HG03280 (cell line): ENCODE results near the gene FREM1.

ENCODE experiments used
- ATAC-seq: cut with Tn5 transposase; IDR thresholded peaks from one replicate; pipeline ENCODE4 v1.9.1; 2021; ENCODE audit warnings: mild to moderate bottlenecking, moderate library complexity; ENCODE audit not compliant: unreplicated experiment

FREM1 gene

DNA sequence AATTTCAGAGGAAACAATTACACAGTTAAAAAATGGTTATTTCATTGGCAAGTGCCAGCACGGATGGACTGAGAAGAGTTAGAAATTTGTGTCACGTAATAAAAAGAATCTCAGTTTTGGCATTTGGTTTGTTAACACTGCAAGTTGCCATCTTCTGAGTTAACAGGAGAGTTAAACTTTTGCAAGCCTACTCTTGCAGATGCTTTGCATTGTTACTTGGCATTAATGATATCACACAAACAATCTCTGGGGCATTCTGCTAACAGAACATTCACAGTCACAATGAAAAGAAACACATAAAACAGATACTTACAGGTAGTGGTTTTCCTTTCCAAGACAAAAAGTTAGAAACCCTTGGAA, 647 bp downstream of the FREM1 start:
- no peak for ATAC-seq

DNA sequence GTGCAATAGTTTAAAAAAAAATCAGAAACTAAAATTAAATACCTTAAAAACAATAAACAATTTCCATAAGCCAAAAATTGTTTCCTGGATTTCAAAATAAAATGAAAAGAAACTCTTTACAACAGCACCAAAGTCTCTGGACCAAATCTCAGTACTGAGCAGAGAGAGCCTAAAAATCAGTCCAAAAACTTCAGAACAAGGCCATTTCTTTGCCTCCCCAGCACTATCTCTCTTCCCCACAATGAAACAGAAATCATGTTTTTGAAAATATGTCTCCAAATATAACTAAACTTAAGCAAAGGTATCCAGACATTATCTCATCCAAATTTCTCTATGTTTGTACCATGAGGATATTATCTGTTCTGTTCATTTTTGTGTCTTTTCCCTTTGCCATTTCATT, 1.0 kb downstream of the FREM1 start:
- no peak for ATAC-seq

DNA sequence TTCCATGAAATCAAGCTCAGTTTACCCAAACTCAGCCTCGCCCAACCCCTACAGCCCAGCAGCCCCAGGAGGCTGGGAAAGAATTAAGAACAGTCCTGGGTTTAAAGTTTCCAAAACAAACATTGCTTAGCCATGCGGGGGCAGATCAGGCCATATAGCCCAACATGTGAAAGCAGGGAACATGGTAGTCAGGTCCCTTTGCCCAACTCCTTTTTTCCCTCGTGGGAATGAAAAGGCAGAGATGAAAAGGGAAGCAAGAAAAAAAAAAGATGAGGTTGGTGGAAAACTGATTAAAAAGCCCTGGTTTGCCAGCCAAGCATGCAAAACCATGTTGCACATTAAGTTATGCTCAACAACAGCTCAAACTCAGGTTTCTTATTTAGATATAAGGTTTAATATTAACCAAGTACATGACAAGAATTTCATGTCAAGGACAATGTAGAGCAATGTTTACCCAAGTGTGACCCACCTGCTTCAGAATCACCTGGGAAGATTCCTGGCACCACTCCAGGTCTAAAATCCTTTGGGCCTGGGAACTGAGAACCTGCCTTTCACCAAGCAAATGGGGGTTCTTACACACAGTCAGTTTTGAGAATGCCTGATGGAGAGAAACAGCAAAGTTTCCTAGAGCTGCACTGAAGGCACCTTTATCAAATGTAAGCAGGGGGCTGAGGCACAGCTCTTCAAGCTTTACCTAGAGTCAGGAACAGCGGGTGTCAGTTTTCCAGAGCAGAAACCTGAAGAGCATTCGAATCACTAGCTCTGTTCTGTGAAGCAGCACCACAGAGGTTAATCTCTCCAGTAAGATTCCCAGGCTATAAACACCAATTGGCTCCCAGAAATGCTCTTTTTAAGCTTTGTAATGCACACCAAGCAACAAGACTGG, 1.7 kb downstream of the FREM1 start:
- no peak for ATAC-seq

DNA sequence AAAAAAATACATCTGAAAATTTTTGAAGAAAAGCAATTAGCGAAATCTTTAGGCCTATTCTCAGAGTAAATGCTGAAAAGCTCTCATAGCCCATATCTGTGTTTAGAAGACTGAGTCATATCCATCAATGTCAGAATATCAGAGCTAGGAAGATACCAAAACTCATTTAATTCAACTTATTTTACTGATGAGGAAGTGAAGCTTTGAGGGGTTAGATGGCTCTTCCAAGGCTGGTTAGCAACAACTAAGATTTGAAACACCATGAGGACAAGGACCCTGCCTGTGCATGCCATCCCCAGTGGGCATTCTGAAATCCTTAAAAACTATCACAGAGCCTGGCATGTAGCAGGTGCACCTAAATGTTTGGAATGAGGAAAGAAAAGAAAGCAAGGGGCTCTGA, 2.5 kb downstream of the FREM1 start:
- ATAC-seq = no peak

DNA sequence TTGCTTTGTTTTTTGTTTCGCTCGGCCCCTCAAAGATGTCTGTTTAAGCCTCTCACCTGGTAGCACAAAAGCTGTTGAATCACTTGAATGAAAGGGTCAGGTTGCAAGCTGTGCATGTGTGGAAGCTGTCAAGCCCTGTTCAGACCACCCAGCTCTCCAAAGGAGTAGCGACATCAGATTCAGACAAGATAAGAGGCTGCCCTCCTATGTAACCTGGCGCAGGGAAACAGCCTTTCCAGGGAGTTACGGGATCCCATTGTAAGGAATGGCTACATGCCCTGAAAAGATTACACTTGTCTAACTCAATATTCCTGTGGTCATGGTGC, 2.9 kb downstream of the FREM1 start:
- no peak for ATAC-seq

DNA sequence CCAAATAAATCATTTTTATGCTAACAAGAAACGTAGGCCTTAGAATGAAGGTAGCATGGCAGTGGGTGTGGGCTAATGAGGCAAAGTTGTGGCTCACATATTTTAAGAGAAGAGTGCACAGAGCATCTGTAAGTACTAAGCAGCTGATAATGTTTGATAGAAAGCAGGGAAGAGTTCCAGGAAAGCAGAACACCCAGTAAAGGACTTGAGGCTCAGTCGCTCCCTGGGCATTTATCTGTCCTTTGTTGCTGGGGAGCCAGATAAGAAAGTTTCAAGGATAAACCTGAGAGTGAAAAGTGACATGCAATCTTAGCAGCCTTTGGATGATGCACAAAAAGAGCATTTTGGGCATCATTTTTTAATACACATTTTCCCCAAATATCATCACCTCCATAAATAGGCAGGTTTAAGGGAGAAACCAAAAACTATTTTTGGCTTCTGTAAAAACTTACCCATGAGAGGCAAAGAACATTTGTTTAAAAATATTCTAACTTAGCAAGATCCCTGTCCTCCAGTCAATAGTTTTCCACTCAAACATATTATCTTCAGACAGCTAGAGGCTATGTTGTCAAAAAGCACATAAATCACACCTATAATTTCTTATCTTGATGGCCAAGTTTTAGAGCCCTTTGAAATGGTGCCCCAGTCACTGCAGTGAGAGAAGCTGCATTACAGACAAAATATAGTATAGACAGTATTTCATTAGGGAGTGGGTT, 3.4 kb downstream of the FREM1 start:
- ATAC-seq = no peak

DNA sequence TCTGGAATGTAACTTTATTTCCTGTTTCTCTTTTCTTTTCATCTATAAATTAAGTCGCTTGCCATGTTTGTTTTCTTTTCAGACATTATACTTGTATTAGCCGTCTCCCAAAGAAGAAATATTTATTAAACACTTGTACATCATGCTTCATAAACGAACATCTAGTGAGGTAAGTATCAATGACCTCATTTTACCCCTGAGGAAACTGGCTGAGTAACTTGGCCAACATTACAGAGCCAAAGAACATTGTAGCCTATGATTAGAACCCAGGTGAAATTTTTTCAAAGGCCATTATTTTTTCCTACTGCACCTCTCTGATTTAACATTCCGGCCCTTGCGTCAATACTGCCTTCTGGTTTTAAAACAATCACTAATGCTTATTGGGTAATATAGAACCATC, 4.2 kb downstream of the FREM1 start:
- no peak for ATAC-seq

DNA sequence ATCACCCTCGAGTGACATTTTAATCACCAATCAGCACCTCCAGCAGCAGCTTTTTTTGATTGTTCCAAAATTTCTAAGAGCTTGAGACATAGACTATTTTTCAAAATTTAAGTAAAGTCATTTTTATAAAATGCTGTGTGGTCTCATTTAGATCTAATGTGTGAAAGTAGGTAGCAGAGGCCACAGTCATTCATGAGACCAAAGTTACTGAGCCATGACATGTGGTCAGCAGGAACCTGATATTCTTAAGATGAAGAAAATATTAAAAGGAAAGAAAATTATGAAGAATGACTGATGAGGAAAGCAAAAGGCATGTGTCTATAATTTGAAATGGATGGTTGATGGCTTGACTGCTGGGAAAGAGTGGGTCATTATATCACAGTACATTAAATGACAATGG, 7.2 kb downstream of the FREM1 start:
- ATAC-seq = no peak

DNA sequence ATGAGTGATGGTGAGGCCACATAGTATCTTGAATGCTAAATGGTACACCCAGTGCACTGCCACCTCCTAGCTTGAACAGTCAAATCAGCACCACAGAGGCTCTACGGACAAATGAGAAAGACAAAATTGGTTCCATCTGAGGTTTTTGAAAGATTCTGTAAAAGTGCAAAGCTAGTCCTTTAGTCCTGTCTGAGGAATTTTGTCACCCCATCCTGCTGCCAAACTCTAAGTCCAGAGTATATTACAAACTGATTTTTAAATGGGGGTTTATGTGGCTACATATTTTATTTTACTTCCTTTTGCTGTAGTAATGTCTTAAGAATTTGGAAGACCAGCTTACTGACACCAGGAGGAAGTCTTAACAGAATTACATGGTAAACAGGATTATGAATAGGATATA, 7.7 kb downstream of the FREM1 start:
- no peak for ATAC-seq

DNA sequence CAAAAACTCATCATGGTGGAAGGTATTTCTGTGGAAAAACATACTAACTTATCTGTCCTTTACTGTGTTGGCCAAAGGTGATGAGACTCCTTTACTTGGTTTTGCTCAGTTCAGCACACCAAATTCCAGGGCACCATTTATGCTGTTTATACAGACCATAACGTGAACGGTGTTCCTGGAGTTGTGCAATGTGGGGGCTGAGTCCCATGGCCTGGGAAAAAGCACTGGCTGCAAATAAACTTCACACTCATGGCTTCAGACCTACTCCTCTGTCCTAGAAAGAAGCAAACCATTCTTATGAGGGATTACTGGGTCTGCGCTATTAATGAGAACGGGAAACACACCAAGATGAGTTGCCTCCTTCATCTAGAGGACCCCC, 10.4 kb downstream of the FREM1 start:
- ATAC-seq = no peak

DNA sequence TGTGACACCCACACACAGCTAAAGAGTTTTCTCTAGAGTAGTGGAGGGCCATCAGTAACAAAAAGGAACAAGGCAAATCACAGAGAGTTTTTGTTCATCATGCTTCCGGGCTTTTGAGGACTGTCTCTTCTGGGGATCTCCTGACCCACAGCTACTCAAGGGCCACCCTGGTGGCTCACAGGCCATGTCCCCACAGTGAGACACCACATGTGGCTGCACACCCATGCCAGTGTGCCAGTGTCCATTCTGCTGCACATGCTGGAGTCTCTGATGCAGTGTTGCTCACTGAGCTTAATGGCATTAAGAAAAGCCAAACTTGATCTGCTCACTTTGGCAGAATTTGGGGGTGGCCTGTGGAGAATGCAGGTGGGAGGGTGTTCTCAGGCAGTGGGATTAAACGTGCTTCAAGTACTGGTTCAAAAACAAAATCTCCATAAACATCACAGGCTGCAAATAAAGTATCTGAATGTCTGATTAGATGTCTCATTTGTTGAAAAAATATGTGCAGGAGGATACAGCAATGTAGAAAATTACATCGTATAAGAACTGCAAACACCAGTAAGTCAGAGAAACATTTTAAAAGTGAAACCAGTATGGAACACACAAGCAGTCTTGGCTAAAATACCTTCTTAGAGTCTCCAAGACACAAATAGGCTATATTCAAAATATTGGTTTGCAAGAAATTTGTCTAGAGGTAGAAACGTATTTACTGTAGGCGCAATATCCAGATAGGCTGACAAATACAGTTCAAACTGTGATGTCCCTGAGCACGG, 11.0 kb downstream of the FREM1 start:
- ATAC-seq = no peak

DNA sequence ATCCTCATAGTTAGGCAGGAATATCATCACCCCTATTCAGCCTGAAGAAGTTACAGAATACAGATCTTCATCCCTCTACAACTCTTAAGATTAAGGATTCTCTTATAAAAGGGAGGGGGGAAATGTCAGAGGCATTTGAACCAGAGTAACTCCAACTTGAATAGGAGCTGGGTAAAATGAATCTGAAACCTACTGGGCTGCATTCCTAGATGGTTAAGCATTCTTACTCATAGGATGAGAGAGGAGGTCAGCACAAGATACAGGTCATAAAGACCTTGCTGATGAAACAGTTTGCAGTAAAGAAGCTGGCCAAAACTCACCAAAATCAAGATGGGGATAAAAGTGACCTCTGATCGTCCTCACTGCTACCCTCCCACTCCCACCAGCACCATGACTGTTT, 14.4 kb downstream of the FREM1 start:
- no peak for ATAC-seq

DNA sequence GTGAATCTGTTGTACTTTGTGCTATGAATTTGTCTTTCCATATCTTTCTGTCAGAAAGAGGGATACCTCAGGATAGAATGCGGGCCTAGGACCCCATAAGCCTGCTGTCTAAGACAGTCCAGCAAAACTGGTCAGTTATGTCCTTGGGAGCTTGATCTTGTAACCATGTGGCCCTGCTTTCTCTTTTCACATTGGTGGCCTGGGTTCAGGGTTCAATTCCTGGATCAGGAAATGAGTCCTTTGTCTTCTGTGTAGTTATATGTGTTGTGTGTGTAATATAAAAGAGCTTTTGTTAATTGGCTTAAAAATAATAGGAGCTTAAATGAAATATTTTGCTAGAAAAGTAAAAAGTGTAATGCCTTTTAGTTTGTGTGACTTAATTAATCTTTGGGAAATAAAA, 16.9 kb downstream of the FREM1 start:
- no peak for ATAC-seq

DNA sequence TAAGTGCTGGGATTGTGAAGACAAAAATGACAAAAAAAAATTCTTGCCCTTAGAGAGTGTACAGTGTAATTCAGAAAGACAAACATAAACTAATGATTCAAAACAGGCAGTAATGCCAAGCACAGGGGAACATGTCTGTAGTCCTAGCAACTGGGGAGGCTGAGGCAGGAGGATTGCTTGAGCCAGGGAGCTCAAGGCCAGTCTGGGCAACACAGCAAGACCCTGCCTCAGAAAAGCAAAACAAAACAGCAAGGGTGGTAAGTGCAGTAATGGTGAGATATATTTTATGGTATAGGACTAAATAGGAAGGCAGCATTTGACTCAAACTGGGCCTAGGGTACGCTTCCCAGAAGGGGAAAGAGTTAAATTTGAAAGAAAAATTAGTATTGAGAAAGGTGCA, 18.9 kb downstream of the FREM1 start:
- no peak for ATAC-seq

DNA sequence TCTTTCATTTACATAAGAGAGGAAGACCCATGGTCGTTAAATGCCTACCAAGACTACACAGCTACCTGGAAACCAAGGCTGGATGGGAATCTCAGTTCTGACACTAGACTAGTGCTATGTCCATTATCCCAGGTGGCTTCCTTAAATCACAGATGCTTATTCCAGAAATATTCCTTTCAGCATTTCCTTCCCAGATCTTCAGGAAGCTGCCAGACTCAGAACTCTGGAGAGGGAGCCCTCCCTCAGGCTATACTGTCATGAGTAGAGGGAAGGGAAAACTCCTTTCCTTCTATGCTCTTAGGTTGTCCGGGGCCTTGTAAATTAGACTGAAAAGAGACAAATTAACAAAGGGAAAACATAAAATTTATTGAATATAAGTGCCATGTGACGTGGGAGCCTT, 20.8 kb downstream of the FREM1 start:
- no peak for ATAC-seq

DNA sequence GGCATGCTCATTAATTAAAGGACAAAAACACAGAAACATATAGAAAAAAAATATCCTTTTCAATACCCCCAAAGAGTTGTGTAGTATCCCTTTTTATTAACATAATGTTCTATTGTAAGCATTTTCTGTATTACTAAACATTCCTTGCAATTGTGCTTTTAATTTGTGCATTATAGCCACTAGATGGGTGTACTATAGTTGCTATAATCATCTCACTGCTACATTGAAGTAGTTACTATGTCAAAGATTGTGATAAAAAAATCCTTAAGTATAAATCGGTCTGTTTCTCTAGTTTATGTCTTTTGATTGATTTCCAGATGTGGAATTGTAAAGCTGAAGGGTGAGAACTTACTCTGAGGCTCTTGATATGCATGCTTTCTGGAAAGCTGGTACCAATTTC, 21.4 kb downstream of the FREM1 start:
- ATAC-seq = no peak

DNA sequence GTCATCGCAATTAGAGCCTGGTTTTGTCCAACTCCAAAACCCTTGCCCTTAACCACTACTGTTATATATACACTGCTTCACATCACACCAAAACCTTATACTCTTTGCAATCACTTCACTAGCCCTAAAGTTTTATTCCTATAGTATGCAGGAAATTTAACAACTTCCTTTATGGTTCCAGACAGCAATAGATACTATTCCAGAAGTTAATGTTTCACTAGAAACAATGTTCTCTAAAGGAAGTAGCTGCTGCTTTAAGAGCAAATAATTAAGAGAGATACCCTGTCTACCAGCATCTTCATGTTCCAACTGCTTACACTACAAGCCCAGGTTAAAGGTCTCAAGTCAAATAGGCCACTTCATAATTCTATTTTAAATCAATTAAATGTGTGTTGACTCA, 22.0 kb downstream of the FREM1 start:
- ATAC-seq = no peak

DNA sequence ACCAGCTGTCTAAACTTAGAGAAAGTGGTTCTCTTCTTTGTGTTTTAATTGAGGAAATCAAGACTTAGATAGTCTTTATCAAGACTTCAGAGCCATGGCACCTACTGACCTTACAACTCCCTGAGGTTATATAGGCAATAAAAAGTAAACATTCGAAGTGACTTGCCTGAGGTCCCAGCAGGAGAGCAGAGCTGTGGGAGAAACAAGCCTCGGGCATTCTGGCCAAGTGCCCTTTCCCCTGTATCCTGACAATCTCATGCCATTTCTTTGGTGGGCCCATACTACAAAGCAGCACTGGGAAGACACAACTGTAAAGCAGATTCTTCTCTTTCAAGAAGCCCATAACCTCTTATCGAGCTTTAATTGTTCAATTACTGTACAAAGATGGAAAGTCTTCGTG, 23.1 kb downstream of the FREM1 start:
- no peak for ATAC-seq

DNA sequence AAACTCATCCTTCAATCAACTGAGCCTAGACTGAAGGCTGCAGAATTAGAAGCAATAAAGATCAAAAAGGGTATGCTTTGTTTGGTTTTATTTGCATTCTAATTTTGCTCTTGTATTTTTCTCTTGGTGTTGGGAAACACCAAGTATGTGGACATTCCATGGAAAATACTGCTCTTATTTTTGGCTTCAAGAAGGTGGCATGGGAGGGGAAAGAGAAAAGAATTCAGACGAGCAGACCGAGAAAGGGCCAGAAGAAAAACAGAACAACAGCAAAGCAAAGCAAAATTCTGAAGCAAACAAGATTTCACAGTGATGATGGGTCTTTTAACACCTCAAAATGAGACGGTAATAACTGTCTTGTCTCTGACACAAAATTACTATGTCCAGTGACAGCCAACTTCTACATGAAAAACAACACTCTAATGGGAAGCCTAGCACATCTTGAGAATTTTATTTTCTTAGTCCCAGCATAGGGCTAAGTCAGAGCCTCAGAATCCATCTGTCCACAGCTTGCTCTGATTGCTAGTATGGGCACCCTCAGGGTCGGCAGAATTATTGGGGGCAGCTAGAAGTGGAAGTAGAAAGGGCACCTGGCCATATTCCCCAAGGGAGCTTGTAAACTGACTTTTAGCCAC, 26.8 kb downstream of the FREM1 start:
- ATAC-seq = no peak

DNA sequence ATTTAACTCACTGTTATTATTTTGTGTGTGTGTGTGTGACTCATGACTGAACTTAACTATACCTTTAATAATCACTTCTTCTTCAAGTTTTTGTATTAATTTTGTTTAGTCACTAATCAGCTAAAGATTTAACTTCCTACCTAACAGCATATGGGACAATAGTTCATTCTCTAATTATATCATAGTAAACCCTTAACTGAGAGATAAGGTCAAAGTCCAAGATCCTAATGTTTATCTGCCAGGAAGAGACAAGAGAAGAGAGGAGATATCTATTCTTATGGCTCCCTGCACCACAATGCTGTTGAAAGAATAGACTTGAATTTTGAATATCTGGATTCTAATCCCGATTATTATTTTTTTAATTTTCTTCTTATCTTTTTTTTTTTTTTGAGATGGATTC, 28.1 kb downstream of the FREM1 start:
- ATAC-seq = no peak

DNA sequence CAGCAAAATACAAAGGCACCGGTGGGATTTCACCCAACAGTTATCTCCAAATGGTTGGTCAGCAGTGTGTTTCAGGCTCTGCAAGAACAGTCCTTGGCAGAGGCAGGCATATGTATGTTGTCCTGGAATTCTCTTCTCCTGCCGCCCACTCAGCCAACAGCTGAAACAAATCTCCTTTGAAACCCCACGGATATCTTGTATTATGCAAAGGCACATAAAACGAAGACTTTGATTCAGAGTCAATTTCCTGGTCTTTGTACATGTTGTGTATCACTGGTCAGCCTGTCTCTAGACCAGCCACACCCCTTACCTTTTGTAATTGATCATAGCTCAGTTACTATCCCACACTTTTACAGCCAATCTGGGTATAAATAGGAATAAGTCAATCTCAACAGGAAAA, 29.2 kb downstream of the FREM1 start:
- no peak for ATAC-seq

DNA sequence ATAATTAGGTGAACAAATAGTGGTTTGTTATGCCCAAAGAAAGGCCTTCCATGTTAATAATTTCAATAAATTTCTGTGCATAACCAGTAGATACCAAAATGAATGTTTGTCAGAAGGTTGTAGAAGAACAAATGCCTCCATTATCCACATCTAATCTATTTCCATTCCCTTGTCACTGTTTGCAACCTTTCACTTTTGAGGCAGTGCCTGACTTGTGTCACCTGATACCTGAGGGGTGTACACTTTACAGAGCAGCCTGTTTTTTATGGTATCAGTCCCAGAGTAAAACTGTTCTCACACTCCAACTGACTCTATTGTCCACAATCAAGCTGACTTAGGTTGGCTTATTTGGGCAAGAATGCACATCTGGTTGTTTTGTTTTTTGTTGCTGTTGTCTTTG, 40.1 kb downstream of the FREM1 start:
- ATAC-seq = no peak
